IMR-90 (cell line): ENCODE measurements around the gene OPCML. TPM values are rescaled to one million over a fixed set of nuclear protein-coding genes. Genes with fewer than 3 reads are reported as not detected.

Experiments used
- ATAC-seq: fragments of 200-7000 bp; cut with Tn5 transposase; 2 replicates; pipeline ENCODE4 v1.9.1; 2020; ENCODE audit warnings: low read depth, mild to moderate bottlenecking, moderate library complexity
- BruUV-seq: library from RNA; stranded (reverse); fragments of 400-500 nt; replicated peaks from 2 replicates; lab custom pipeline; 2021; lab: Mats Ljungman, UMichigan
- CTCF ChIA-PET: fragments of 300-600 bp; formaldehyde crosslinking; extraction: SDS; loops from one replicate; lab custom pipeline; 2021; ENCODE audit warnings: antibody characterized with exemption; lab: Yijun Ruan, JAX
- POLR2A ChIA-PET: fragments of 300-600 bp; sonication (Branson Sonifier 250); formaldehyde crosslinking; loops from one replicate; lab custom pipeline; 2022; ENCODE audit warnings: antibody characterized with exemption; ENCODE audit not compliant: unreplicated experiment; lab: Charles Lee
- DNase-seq: peaks from one replicate; pipeline ENCODE4 v3.0.0; 2013
- H2AFZ ChIP-seq: replicated peaks from 2 replicates; pipeline ENCODE3; 2013; ENCODE audit warnings: low read length, mild to moderate bottlenecking; ENCODE audit not compliant: poor library complexity
- H2AK5ac ChIP-seq: 2 replicates; pipeline ENCODE4 v1.6.1; 2013; ENCODE audit warnings: low read depth, low read length, inconsistent platforms
- H2AK9ac ChIP-seq: replicated peaks from 2 replicates; pipeline ENCODE3; 2013; ENCODE audit warnings: mild to moderate bottlenecking, low read depth, low read length, moderate library complexity; ENCODE audit not compliant: poor library complexity
- H2BK120ac ChIP-seq: 2 replicates; pipeline ENCODE4 v1.6.1; 2013; ENCODE audit warnings: low read depth, low read length, inconsistent platforms
- H2BK15ac ChIP-seq: 3 replicates; pipeline ENCODE4 v1.6.1; 2013; ENCODE audit warnings: low read depth, low read length, inconsistent platforms
- H2BK20ac ChIP-seq: 2 replicates; pipeline ENCODE4 v1.6.1; 2013; ENCODE audit warnings: low read depth, mild to moderate bottlenecking, inconsistent platforms, low read length, moderate library complexity
- H2BK5ac ChIP-seq: 2 replicates; pipeline ENCODE4 v1.6.1; 2013; ENCODE audit warnings: mild to moderate bottlenecking, low read depth, low read length, inconsistent platforms; ENCODE audit not compliant: poor library complexity, severe bottlenecking
- H3K14ac ChIP-seq: replicated peaks from 2 replicates; pipeline ENCODE4 v1.6.1; 2013; ENCODE audit warnings: low read depth, low read length, inconsistent platforms
- H3K18ac ChIP-seq: 2 replicates; pipeline ENCODE4 v1.6.1; 2013; ENCODE audit warnings: low read depth, low read length, control low read depth
- H3K23ac ChIP-seq: 2 replicates; pipeline ENCODE4 v1.6.1; 2013; ENCODE audit warnings: low read depth, low read length, inconsistent platforms
- H3K27ac ChIP-seq: 2 replicates; pipeline ENCODE4 v1.5.1; 2013; ENCODE audit warnings: mild to moderate bottlenecking, control low read depth, low read length; ENCODE audit not compliant: insufficient read depth
- H3K27me3 ChIP-seq: 2 replicates; pipeline ENCODE4 v1.6.1; 2013; ENCODE audit warnings: low read length; ENCODE audit not compliant: control insufficient read depth, insufficient read depth
- H3K36me3 ChIP-seq: 2 replicates; pipeline ENCODE4 v1.6.1; 2013; ENCODE audit warnings: low read length, mixed read lengths; ENCODE audit not compliant: control insufficient read depth, insufficient read depth
- H3K4ac ChIP-seq: 2 replicates; pipeline ENCODE4 v1.6.1; 2013; ENCODE audit warnings: low read depth, low read length, inconsistent platforms
- H3K4me1 ChIP-seq: 2 replicates; pipeline ENCODE4 v1.6.1; 2013; ENCODE audit warnings: low read length, mixed read lengths; ENCODE audit not compliant: control insufficient read depth, insufficient read depth
- H3K4me2 ChIP-seq: 2 replicates; pipeline ENCODE4 v1.6.1; 2013; ENCODE audit warnings: low read depth, mild to moderate bottlenecking, control low read depth, low read length, moderate library complexity
- H3K4me3 ChIP-seq: 2 replicates; pipeline ENCODE4 v1.5.1; 2013; ENCODE audit warnings: low read depth, mild to moderate bottlenecking, control low read depth, low read length, moderate library complexity; ENCODE audit not compliant: insufficient read depth
- H3K56ac ChIP-seq: 2 replicates; pipeline ENCODE4 v1.6.1; 2013; ENCODE audit warnings: low read length, inconsistent platforms; ENCODE audit not compliant: insufficient read depth; ENCODE audit errors: extremely low read depth
- H3K79me1 ChIP-seq, 2 experiments: 2 replicates each; pipeline ENCODE4 v1.6.1; 2013; ENCODE audit warnings: low read length in 2 of 2, inconsistent platforms in 1 of 2, low read depth in 1 of 2
- H3K9ac ChIP-seq: 2 replicates; pipeline ENCODE4 v1.6.1; 2013; ENCODE audit warnings: low read depth, low read length, control low read depth
- H3K9me1 ChIP-seq: 2 replicates; pipeline ENCODE4 v1.6.1; 2013; ENCODE audit warnings: low read length, inconsistent platforms; ENCODE audit not compliant: insufficient read depth
- H3K9me3 ChIP-seq: 2 replicates; pipeline ENCODE4 v1.6.1; 2013; ENCODE audit warnings: low read length; ENCODE audit not compliant: control insufficient read depth, insufficient read depth
- H4K20me1 ChIP-seq: 2 replicates; pipeline ENCODE4 v1.6.1; 2013; ENCODE audit warnings: low read length, inconsistent platforms; ENCODE audit not compliant: insufficient read depth
- H4K5ac ChIP-seq: 2 replicates; pipeline ENCODE4 v1.6.1; 2013; ENCODE audit warnings: mild to moderate bottlenecking, low read depth, low read length, control low read depth
- H4K8ac ChIP-seq, 2 experiments: 2 replicates each; pipeline ENCODE4 v1.6.1; 2013; ENCODE audit warnings: low read depth in 2 of 2, low read length in 2 of 2, control low read depth in 1 of 2, inconsistent platforms in 1 of 2
- H4K91ac ChIP-seq: 2 replicates; pipeline ENCODE4 v1.6.1; 2013; ENCODE audit warnings: low read depth, low read length, inconsistent platforms; ENCODE audit not compliant: insufficient read depth
- BHLHE40 ChIP-seq: fragments of 150-350 bp; IDR thresholded peaks from 2 replicates; pipeline ENCODE4 v1.6.1; 2016; ENCODE audit warnings: mild to moderate bottlenecking, low read depth, low read length
- CEBPB ChIP-seq: IDR thresholded peaks from 2 replicates; pipeline ENCODE4 v1.6.1; 2012; ENCODE audit warnings: low read depth, low read length, improper control_type of control experiment
- CHD1 ChIP-seq: IDR thresholded peaks from 2 replicates; pipeline ENCODE4 v1.6.1; 2012; ENCODE audit warnings: low read depth, low read length, improper control_type of control experiment
- ELK1 ChIP-seq: fragments of 150-350 bp; IDR thresholded peaks from 2 replicates; pipeline ENCODE4 v1.6.1; 2016; ENCODE audit warnings: low read depth, mild to moderate bottlenecking, low read length, moderate library complexity, borderline replicate concordance
- FOS ChIP-seq: fragments of 150-350 bp; IDR thresholded peaks from 2 replicates; pipeline ENCODE4 v1.6.1; 2016; ENCODE audit warnings: low read depth, low read length
- MAFK ChIP-seq: IDR thresholded peaks from 2 replicates; pipeline ENCODE4 v1.6.1; 2012; ENCODE audit warnings: low read depth, low read length, improper control_type of control experiment
- MAZ ChIP-seq: IDR thresholded peaks from 2 replicates; pipeline ENCODE4 v1.6.1; 2012; ENCODE audit warnings: low read depth, mild to moderate bottlenecking, low read length, improper control_type of control experiment, moderate library complexity, borderline replicate concordance
- MXI1 ChIP-seq: IDR thresholded peaks from 2 replicates; pipeline ENCODE4 v1.6.1; 2012; ENCODE audit warnings: low read depth, mild to moderate bottlenecking, low read length, moderate library complexity, borderline replicate concordance
- NFE2L2 ChIP-seq: fragments of 150-350 bp; IDR thresholded peaks from 2 replicates; pipeline ENCODE4 v1.6.1; 2016; ENCODE audit warnings: low read depth, mild to moderate bottlenecking, low read length
- POLR2A ChIP-seq: IDR thresholded peaks from 2 replicates; pipeline ENCODE4 v1.6.1; 2012; ENCODE audit warnings: mild to moderate bottlenecking, low read depth, low read length
- RAD21 ChIP-seq: IDR thresholded peaks from 2 replicates; pipeline ENCODE4 v1.6.1; 2012; ENCODE audit warnings: low read length, improper control_type of control experiment
- RCOR1 ChIP-seq: IDR thresholded peaks from 2 replicates; pipeline ENCODE4 v1.6.1; 2012; ENCODE audit warnings: mild to moderate bottlenecking, low read length, improper control_type of control experiment; ENCODE audit not compliant: insufficient replicate concordance
- RFX5 ChIP-seq: IDR thresholded peaks from 2 replicates; pipeline ENCODE4 v1.8.0; 2012; ENCODE audit warnings: low read depth, mild to moderate bottlenecking, low read length, moderate library complexity
- SMC3 ChIP-seq: fragments of 150-350 bp; IDR thresholded peaks from 2 replicates; pipeline ENCODE4 v1.6.1; 2016; ENCODE audit warnings: low read depth, mild to moderate bottlenecking, antibody characterized with exemption, low read length, moderate library complexity
- USF2 ChIP-seq: fragments of 150-350 bp; IDR thresholded peaks from 2 replicates; pipeline ENCODE4 v1.6.1; 2017; ENCODE audit warnings: mild to moderate bottlenecking, antibody characterized with exemption, low read length, low read depth
- WGBS, 2 experiments: methylation state at CpG; one replicate each; pipeline versions ENCODE4 v1.1.5 to v1.1.7; 2013; ENCODE audit warnings: missing lambda C conversion rate in 2 of 2; ENCODE audit not compliant: insufficient read length in 1 of 2; ENCODE audit errors: extremely low coverage in 2 of 2; 5-methylcytosine and 5-hydroxymethylcytosine counted together
- dilution Hi-C: fragments of 300-500 bp; cut with HindIII; formaldehyde crosslinking; loops from one replicate; pipeline ENCODE4 v1.14.3; 2018; ENCODE audit warnings: low sequenced_read_pairs; ENCODE audit not compliant: unreplicated experiment
- in situ Hi-C: fragments of 300-500 bp; cut with MboI; formaldehyde crosslinking; loops from 3 replicates; pipeline ENCODE4 v1.14.3; 2019; ENCODE audit warnings: low sequenced_read_pairs, inconsistent platforms, mixed read lengths
- intact Hi-C: fragments of 100-400 bp; cut with micrococcal nuclease; formaldehyde crosslinking; loops from 2 replicates; pipeline ENCODE4 v1.10.0; 2022
- polyA plus RNA-seq, 3 experiments: library from polyadenylated mRNA; depleted of rRNA; stranded (reverse); fragments of >200 nt; gene quantifications; 2 replicates each; pipeline ENCODE4 v1.2.3, GENCODE V29; 2012; ENCODE audit warnings: low replicate concordance in 1 of 3
- total RNA-seq: library from RNA; depleted of rRNA; stranded (reverse); fragments of >200 nt; gene quantifications from 2 replicates; pipeline ENCODE4 v1.2.3, GENCODE V29; 2012
- TF ChIP-seq, protein P1 (sequence below): conservative IDR thresholded peaks from 2 replicates; pipeline ENCODE4 v1.5.1; 2012; ENCODE audit warnings: mild to moderate bottlenecking, low read depth, low read length, improper control_type of control experiment

Gene OPCML
- total and polyA plus RNA-seq, 2 of the 4 experiments (the other 2 are of a cell fraction) = under 0.01 to 2.6 TPM

DNA sequence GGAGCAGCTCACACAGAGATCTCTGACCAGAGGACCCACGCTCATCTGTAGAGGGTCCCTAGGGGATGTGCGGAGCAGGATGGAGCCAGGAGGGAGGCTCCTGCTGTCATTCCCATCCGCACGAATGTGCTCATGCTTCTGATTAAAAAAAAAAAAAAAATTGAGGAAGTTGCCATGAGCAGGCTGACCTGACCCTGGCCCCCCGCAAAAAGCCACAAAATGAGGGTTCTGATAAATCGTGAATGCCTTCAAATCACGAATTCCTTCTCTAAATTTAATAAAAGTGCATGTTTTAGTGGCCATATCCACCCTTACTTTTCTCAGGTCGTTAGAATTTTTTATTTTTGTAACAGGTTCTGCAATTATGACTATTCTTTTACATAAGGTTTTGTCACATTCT lies 378.2 kb downstream of the OPCML start:
- no peak overlapping the region for H3K4me2 ChIP-seq
- H2BK20ac ChIP-seq = no peak overlapping the region
- H3K9me1 ChIP-seq = no peaks in the 10 kb centered on the region
- H3K36me3 ChIP-seq = no peaks in the 10 kb centered on the region
- H4K91ac ChIP-seq = no peak overlapping the region
- dilution Hi-C loops (no loop called here), intact Hi-C loops (no loop called here), in situ Hi-C loops (no loop called here)
- no peaks in the 10 kb centered on the region for H3K27me3 ChIP-seq
- WGBS, 2 experiments = 57% methylated on average over 1 of the region's 8 CpGs; no CpG with 5 or more reads in 1 of the 2 experiments
- no peak overlapping the region for H3K14ac ChIP-seq
- H3K79me1 ChIP-seq = no peaks in the 10 kb centered on the region
- H2AFZ ChIP-seq = no peak overlapping the region
- H2BK120ac ChIP-seq = no peak overlapping the region
- H3K23ac ChIP-seq = no peak overlapping the region
- H2BK15ac ChIP-seq = no peak overlapping the region
- H4K20me1 ChIP-seq = no peaks in the 10 kb centered on the region
- H4K8ac ChIP-seq = no peak overlapping the region
- ChIA-PET POLR2A (no interaction called here), CTCF (no interaction called here)
- H3K27ac ChIP-seq = no peak overlapping the region
- TF ChIP-seq MAZ = no peak
- no peak for TF ChIP-seq RFX5
- TF ChIP-seq NFE2L2 = no peak
- TF ChIP-seq, protein P1, sequence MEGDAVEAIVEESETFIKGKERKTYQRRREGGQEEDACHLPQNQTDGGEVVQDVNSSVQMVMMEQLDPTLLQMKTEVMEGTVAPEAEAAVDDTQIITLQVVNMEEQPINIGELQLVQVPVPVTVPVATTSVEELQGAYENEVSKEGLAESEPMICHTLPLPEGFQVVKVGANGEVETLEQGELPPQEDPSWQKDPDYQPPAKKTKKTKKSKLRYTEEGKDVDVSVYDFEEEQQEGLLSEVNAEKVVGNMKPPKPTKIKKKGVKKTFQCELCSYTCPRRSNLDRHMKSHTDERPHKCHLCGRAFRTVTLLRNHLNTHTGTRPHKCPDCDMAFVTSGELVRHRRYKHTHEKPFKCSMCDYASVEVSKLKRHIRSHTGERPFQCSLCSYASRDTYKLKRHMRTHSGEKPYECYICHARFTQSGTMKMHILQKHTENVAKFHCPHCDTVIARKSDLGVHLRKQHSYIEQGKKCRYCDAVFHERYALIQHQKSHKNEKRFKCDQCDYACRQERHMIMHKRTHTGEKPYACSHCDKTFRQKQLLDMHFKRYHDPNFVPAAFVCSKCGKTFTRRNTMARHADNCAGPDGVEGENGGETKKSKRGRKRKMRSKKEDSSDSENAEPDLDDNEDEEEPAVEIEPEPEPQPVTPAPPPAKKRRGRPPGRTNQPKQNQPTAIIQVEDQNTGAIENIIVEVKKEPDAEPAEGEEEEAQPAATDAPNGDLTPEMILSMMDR = no peak
- TF ChIP-seq CHD1 = no peak
- no peak for TF ChIP-seq MAFK
- TF ChIP-seq BHLHE40 = no peak
- no peak for TF ChIP-seq CEBPB
- no peak for TF ChIP-seq RCOR1
- TF ChIP-seq SMC3 = no peak
- no peak for TF ChIP-seq USF2
- no peak for TF ChIP-seq RAD21
- no peak for TF ChIP-seq FOS
- TF ChIP-seq MXI1 = no peak
- no peak for TF ChIP-seq POLR2A
- no peak for TF ChIP-seq ELK1
- no peak overlapping the region for H2BK5ac ChIP-seq
- H3K9ac ChIP-seq = no peak overlapping the region
- H3K56ac ChIP-seq = no peak overlapping the region
- no peak overlapping the region for H3K4ac ChIP-seq
- H3K4me3 ChIP-seq = no peak overlapping the region
- H2AK5ac ChIP-seq = no peak overlapping the region
- no peaks in the 10 kb centered on the region for H3K4me1 ChIP-seq
- no TSS peak for BruUV-seq
- DNase-seq (no peak), ATAC-seq (no peak)
- no peak overlapping the region for H3K18ac ChIP-seq
- H2AK9ac ChIP-seq = no peak overlapping the region
- H4K5ac ChIP-seq = no peak overlapping the region
- peaks cover 35% of the 10 kb centered on the region for H3K9me3 ChIP-seq
